Gastroesophageal sphincter (tissue), 3 donors: ENCODE data around the gene GCK.

Source experiments
- POLR2A ChIP-seq, 2 donors: fragments of 450-650 bp; IDR thresholded peaks; one replicate each; pipeline ENCODE4 v1.6.1; 2017; ENCODE audit warnings: antibody characterized with exemption in 2 of 2, mild to moderate bottlenecking in 2 of 2, moderate library complexity in 1 of 2
- TF ChIP-seq, protein P1 (sequence below), 4 experiments: fragments of 200-600 bp in 2 of 4; fragments of 450-650 bp in 2 of 4; sonication (generic) in 1 of 4; IDR thresholded peaks; one replicate each; pipeline ENCODE4 v1.5.1; 2017 to 2019; ENCODE audit warnings: antibody characterized with exemption in 4 of 4, mild to moderate bottlenecking in 2 of 4, moderate library complexity in 2 of 4

DNA sequence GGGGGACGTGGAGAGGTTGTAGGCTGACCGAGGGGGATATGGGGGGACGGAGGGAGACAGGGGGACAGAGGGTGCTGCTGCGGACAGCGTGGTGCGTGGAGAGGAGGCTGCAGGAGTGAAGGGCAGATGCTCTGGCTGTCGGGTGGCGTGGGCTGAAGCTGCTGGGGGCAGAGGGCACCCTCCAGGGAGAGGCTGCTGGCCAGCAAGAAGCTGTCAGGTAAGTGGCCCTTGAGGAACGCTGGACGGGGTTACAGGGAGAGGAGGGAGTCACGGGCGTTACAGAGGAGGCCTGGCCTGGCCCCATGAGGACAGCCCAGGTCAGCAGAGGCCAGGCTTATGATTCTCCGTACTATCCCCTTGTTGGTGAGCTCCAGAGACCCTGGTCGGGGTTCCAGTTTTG is 38.7 kb upstream of the GCK start:
- TF ChIP-seq, protein P1, sequence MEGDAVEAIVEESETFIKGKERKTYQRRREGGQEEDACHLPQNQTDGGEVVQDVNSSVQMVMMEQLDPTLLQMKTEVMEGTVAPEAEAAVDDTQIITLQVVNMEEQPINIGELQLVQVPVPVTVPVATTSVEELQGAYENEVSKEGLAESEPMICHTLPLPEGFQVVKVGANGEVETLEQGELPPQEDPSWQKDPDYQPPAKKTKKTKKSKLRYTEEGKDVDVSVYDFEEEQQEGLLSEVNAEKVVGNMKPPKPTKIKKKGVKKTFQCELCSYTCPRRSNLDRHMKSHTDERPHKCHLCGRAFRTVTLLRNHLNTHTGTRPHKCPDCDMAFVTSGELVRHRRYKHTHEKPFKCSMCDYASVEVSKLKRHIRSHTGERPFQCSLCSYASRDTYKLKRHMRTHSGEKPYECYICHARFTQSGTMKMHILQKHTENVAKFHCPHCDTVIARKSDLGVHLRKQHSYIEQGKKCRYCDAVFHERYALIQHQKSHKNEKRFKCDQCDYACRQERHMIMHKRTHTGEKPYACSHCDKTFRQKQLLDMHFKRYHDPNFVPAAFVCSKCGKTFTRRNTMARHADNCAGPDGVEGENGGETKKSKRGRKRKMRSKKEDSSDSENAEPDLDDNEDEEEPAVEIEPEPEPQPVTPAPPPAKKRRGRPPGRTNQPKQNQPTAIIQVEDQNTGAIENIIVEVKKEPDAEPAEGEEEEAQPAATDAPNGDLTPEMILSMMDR (IDR thresholded peaks at IDR 0.05): no peak
- no peak for TF ChIP-seq POLR2A (IDR thresholded peaks at IDR 0.05)
